ENCODE results near the gene SCRN3. TPM values are rescaled to one million over a fixed set of nuclear protein-coding genes. Genes with fewer than 3 reads are reported as not detected.
"Not testable (repeated sequence)": the region's sequence is repeated elsewhere in the genome, so short reads cannot be mapped to it uniquely, and the experiment has no call there.

Gene SCRN3
- total RNA-seq, 1 donor from 2014 or later: 20.6 TPM

GRCh38 chr2:174397773-174398172 is 2.2 kb downstream of the SCRN3 start:
- H3K36me3 ChIP-seq (ENCODE audit: control insufficient read depth, insufficient read depth, low read length): no peaks in the 10 kb centered on the region
- no peak for TF ChIP-seq CTCF (IDR thresholded peaks at IDR 0.05; ENCODE audit: insufficient read depth, low read length, poor library complexity, severe bottlenecking)
- no peak overlapping the region for H3K4me3 ChIP-seq (ENCODE audit: low read depth, low read length)
- no peaks in the 10 kb centered on the region for H3K27me3 ChIP-seq (ENCODE audit: control insufficient read depth, insufficient read depth, low read length)
- DNase-seq (ENCODE audit: low read depth): no peak

GRCh38 chr2:174399171-174399570 is 3.6 kb downstream of the SCRN3 start:
- no peak for DNase-seq (ENCODE audit: low read depth)
- H3K27me3 ChIP-seq (ENCODE audit: control insufficient read depth, insufficient read depth, low read length): no peaks in the 10 kb centered on the region
- no peak for TF ChIP-seq CTCF (IDR thresholded peaks at IDR 0.05; ENCODE audit: insufficient read depth, low read length, poor library complexity, severe bottlenecking)
- H3K4me3 ChIP-seq (ENCODE audit: low read depth, low read length): no peak overlapping the region
- no peaks in the 10 kb centered on the region for H3K36me3 ChIP-seq (ENCODE audit: control insufficient read depth, insufficient read depth, low read length)

- no peak overlapping the region for H3K4me3 ChIP-seq (ENCODE audit: low read depth, low read length)
- H3K27me3 ChIP-seq (ENCODE audit: control insufficient read depth, insufficient read depth, low read length): no peaks in the 10 kb centered on the region
- TF ChIP-seq CTCF (IDR thresholded peaks at IDR 0.05; ENCODE audit: insufficient read depth, low read length, poor library complexity, severe bottlenecking): no peak
- no peaks in the 10 kb centered on the region for H3K36me3 ChIP-seq (ENCODE audit: control insufficient read depth, insufficient read depth, low read length)
- DNase-seq (ENCODE audit: low read depth): no peak
Observed at GRCh38 chr2:174400853-174401252, 5.3 kb downstream of the SCRN3 start.

GRCh38 chr2:174403628-174404027 is 8.1 kb downstream of the SCRN3 start:
- no peaks in the 10 kb centered on the region for H3K36me3 ChIP-seq (ENCODE audit: control insufficient read depth, insufficient read depth, low read length)
- no peak overlapping the region for H3K4me3 ChIP-seq (ENCODE audit: low read depth, low read length)
- no peak for TF ChIP-seq CTCF (IDR thresholded peaks at IDR 0.05; ENCODE audit: insufficient read depth, low read length, poor library complexity, severe bottlenecking)
- no peaks in the 10 kb centered on the region for H3K27me3 ChIP-seq (ENCODE audit: control insufficient read depth, insufficient read depth, low read length)
- DNase-seq (ENCODE audit: low read depth): no peak

GRCh38 chr2:174410039-174410438 is 14.5 kb downstream of the SCRN3 start:
- not testable (repeated sequence) for H3K27me3 ChIP-seq (ENCODE audit: control insufficient read depth, insufficient read depth, low read length); DNase-seq (ENCODE audit: low read depth)

GRCh38 chr2:174412256-174412655 is 16.7 kb downstream of the SCRN3 start:
- Histone ChIP-seq H3K4me3 (ENCODE audit: low read depth, low read length) (no peak overlapping the region), H3K27me3 (ENCODE audit: control insufficient read depth, insufficient read depth, low read length) (no peaks in the 10 kb centered on the region), H3K36me3 (ENCODE audit: control insufficient read depth, insufficient read depth, low read length) (no peaks in the 10 kb centered on the region)
- no peak for TF ChIP-seq CTCF (IDR thresholded peaks at IDR 0.05; ENCODE audit: insufficient read depth, low read length, poor library complexity, severe bottlenecking)
- DNase-seq (ENCODE audit: low read depth): no peak

More at GRCh38 chr2:174410039-174410438, 14.5 kb downstream of the SCRN3 start:
- H3K4me3 ChIP-seq (ENCODE audit: low read depth, low read length); H3K36me3 ChIP-seq (ENCODE audit: control insufficient read depth, insufficient read depth, low read length): not testable (repeated sequence)
